Suppressor macrophage treated with lipopolysaccharide for 1 hour (primary cell): ENCODE data around the gene ALG14.
A peak's percentile ranks its signal among the peaks of the same experiment; 100 is the strongest.
"Not testable (repeated sequence)": the region's sequence is repeated elsewhere in the genome, so short reads cannot be mapped to it uniquely, and the experiment has no call there.

Experiments
- DNase-seq, 3 donors: peaks; one replicate each; pipeline ENCODE4 v3.0.0-alpha.2; 2020 to 2022

The ALG14 gene

GRCh38 chr1:95072532-95073419 lies at the start of gene ALG14:
Gene ALG14 (minus strand): TSS chr1:95072951. CDS start chr1:95072898, 53 bp downstream.
- peak; percentile 94 to 97 (median 94) for DNase-seq

GRCh38 chr1:95122151-95122697 lies 49.5 kb upstream of the ALG14 start:
- no peak for DNase-seq

- no peak for DNase-seq
Observed at GRCh38 chr1:95119273-95119672, 46.5 kb upstream of the ALG14 start.

- no peak for DNase-seq
Observed at GRCh38 chr1:95118710-95119109, 46.0 kb upstream of the ALG14 start.

- no peak for DNase-seq
Observed at GRCh38 chr1:95118067-95118499, 45.3 kb upstream of the ALG14 start.

GRCh38 chr1:95117207-95118066 lies 44.7 kb upstream of the ALG14 start, which contains the start of gene TLCD4:
Gene TLCD4 (plus strand): TSS chr1:95117355. CDS start chr1:95143902, 26,547 bp downstream.
- DNase-seq: peak in 2 of 3 donors; percentile 24 to 41

- peak; percentile 25 to 38 (median 26) for DNase-seq
Observed at GRCh38 chr1:95116580-95117206, 43.9 kb upstream of the ALG14 start.

- DNase-seq: no peak
Observed at GRCh38 chr1:95115708-95116137, 43.0 kb upstream of the ALG14 start.

GRCh38 chr1:95113684-95114083 lies 40.9 kb upstream of the ALG14 start:
- no peak for DNase-seq

GRCh38 chr1:95111014-95111413 lies 38.3 kb upstream of the ALG14 start:
- DNase-seq: no peak

GRCh38 chr1:95108792-95109191 lies 36.0 kb upstream of the ALG14 start:
- no peak for DNase-seq

- peak in 2 of 3 donors; percentile 33 to 36 for DNase-seq
Observed at GRCh38 chr1:95098196-95098595, 25.4 kb upstream of the ALG14 start.

- no peak for DNase-seq
Observed at GRCh38 chr1:95097426-95097825, 24.7 kb upstream of the ALG14 start.

GRCh38 chr1:95096218-95096841 lies 23.6 kb upstream of the ALG14 start:
- DNase-seq: no peak

- peak; percentile 30 to 50 (median 46) for DNase-seq
Observed at GRCh38 chr1:95095833-95096217, 23.1 kb upstream of the ALG14 start.

- no peak for DNase-seq
Observed at GRCh38 chr1:95094923-95095322, 22.2 kb upstream of the ALG14 start.

GRCh38 chr1:95093296-95093695 lies 20.5 kb upstream of the ALG14 start:
- DNase-seq: no peak

GRCh38 chr1:95092891-95093290 lies 20.1 kb upstream of the ALG14 start:
- DNase-seq: not testable (repeated sequence)

GRCh38 chr1:95091290-95091689 lies 18.5 kb upstream of the ALG14 start:
- not testable (repeated sequence) for DNase-seq

GRCh38 chr1:95089650-95090287 lies 17.0 kb upstream of the ALG14 start:
- DNase-seq: no peak

GRCh38 chr1:95088303-95088702 lies 15.6 kb upstream of the ALG14 start:
- no peak for DNase-seq
